ENCODE data around the gene HPSE2.

The HPSE2 gene

GRCh38 chr10:98617906-98618520 is 617.6 kb downstream of the HPSE2 start:
- no peak for DNase-seq (ENCODE audit: low spot score)

DNA sequence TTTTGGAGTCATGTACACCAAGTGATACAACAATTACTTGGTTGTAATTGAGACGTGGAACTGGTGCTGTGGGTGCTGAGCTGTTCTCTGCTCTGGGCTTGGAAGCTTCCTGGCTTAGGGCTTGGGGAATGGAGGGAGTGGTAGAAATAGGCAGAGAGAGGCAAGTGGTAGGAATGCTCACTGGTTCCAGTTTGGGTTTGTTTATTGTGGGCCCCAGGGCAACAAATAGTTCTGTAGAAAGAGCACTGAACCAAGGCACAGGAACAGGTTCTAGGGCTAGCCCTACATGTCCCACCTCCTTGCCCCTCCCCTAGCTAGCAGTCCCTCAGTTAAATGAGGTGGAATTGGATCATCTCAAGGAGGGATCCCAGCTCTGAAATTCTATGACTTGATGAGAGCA is 622.2 kb downstream of the HPSE2 start:
- no peak for DNase-seq (ENCODE audit: low spot score)

- no peak for DNase-seq (ENCODE audit: low spot score)
Observed at GRCh38 chr10:98611436-98611835, 624.2 kb downstream of the HPSE2 start.

DNA sequence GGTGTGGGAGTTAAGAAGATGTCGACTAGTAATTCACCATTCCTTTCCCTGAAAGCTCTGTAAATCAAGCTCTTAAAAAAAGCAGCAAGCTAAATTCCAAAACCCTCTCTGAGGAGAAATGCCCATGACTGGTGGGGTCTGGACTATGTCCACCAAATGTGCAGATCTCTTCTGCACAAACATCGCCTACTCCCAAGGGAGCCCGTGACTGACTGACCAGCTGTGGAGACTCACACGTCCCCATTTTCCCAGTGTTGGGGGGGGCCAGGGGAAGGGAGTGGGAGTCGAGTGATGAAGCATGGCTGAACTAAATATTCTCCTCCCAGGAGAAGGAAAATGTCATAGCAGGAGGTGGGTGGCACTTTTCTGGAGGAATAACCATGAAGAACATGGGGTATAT is 624.8 kb downstream of the HPSE2 start:
- no peak for DNase-seq (ENCODE audit: low spot score)

GRCh38 chr10:98610301-98610700 is 625.4 kb downstream of the HPSE2 start:
- DNase-seq (ENCODE audit: low spot score): peak; percentile 42

- DNase-seq (ENCODE audit: low spot score): no peak
Observed at GRCh38 chr10:98609265-98609664, 626.4 kb downstream of the HPSE2 start.

DNA sequence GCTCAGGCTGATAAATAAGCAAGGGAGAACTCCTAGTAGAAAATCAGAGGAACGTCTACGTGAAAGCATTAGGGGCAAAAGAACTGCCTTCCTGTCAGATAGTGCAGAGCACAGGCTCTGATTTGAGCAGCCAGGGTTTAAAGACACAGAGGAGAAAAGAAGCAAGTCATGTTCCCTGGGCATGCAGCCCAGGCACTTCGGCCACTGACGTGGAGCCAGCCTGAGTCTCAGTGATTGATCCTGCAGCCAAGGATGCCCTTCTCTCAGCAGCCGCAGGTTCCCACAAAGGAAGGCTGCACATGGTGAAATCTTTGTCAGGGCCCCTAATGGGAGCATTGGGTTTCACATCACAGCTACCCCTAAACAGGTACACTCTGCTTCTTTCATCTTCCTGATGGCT is 627.2 kb downstream of the HPSE2 start:
- DNase-seq (ENCODE audit: low spot score): no peak

DNA sequence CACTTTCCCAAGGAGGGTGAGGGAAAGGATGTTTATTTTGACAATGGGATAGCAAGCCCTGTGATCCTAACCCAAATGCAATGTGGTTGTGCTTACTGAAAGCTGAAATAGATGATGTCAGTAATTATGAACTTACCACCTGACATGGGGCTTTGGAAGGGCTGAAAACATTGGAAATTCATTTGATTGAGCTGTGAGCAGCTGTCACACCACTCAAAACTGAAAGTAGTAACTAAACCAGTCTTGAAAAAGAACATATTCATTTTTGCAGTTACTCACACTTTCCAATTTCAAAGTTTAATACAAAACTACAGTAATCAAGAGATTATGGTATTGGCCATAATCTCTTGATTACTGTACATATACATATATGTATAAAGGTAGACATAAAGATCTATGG is 633.4 kb downstream of the HPSE2 start:
- no peak for DNase-seq (ENCODE audit: low spot score)

DNA sequence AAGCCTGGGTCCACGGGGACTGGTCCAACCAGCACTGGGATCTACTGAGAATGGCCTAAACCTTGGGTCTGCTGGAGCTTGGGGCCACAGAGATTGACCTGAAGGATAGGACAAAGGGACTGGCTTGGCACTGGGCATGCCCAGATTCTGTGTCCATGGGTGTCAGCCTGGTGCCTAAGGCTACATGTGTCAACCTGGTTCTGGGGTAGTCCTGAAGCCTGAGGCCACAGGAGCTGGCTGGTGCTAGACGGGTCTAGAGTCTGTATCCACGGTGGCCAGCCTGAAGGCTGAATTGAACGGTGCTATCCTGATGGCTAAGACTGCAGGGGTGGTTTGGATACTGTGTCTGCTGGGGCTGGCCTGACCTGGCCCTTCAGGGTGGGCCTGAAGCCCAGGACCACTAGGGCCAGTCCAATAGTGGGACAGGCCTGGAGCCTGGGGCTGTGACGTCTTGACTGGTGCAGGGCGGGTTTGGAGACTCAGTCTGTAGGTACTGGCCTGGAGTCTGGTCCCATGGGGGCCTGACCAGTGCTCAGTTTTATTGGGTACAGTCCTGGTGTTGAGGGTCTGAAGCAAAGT is 636.5 kb downstream of the HPSE2 start:
- no peak for DNase-seq (ENCODE audit: low spot score)

DNA sequence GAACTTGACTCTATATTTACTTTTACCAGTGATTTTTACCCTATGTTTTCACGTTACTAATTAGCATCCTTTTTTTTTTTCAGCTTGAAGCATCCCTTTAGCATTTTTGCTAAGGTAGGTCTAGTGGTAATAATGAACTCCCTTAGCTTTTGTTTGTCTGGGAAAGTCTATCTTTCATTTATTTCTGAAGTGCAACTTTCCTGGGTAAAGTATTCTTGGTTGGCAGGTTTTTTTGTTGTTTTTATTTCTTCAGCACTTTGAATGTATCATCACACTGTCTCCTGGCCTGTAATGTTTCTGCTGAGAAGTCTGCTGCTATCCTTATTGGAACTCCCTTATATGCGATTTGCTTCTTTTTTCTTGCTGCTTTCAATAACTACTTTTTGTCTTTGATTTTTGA is 639.2 kb downstream of the HPSE2 start:
- DNase-seq (ENCODE audit: low spot score): no peak

GRCh38 chr10:98589691-98590090 is 646.0 kb downstream of the HPSE2 start:
- no peak for DNase-seq (ENCODE audit: low spot score)

- DNase-seq (ENCODE audit: low spot score): no peak
Observed at GRCh38 chr10:98589007-98589406, 646.6 kb downstream of the HPSE2 start.

- DNase-seq (ENCODE audit: low spot score): no peak
Observed at GRCh38 chr10:98587156-98587837, 648.4 kb downstream of the HPSE2 start.

- DNase-seq (ENCODE audit: low spot score): no peak
Observed at GRCh38 chr10:98586096-98586495, 649.6 kb downstream of the HPSE2 start.

DNA sequence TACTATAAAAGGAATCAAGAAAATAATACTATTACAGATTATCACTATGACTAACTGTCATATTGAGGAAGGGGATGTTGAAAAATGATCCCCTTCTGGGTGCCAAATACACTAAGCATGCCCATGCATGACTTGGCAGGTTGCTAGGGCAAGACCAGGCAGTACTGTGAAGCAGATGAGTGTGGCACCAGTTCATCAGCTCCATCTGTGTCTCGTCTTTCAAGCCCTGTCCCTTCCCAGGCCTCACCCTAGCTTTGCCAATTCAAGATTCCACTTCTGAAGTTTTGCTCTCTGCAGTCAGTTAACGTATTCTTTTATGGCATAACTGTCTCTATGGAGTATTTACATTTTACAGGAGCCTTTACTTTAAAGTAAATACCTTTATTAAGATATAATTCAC is 653.3 kb downstream of the HPSE2 start:
- DNase-seq (ENCODE audit: low spot score): no peak

- no peak for DNase-seq (ENCODE audit: low spot score)
Observed at GRCh38 chr10:98577578-98577977, 658.1 kb downstream of the HPSE2 start.

GRCh38 chr10:98577168-98577567 is 658.5 kb downstream of the HPSE2 start:
- no peak for DNase-seq (ENCODE audit: low spot score)

DNA sequence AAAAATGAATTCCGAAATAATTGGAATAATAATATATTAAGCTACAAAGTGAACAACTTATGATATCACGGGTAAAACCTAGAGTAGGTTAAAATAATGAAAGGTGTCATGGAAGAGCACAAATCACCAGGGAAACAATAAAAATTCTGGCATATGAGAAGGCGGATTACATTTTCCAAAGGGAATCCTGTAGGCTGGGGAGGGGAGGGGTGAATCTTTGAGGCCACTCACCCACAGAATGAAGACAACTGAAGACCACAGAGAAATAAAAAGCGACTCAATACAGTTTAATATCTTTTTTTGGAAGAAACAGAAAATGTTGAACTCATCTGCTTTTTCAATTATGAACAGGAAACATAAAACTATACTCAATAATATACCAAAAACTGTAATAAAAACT is 659.6 kb downstream of the HPSE2 start:
- no peak for DNase-seq (ENCODE audit: low spot score)

DNA sequence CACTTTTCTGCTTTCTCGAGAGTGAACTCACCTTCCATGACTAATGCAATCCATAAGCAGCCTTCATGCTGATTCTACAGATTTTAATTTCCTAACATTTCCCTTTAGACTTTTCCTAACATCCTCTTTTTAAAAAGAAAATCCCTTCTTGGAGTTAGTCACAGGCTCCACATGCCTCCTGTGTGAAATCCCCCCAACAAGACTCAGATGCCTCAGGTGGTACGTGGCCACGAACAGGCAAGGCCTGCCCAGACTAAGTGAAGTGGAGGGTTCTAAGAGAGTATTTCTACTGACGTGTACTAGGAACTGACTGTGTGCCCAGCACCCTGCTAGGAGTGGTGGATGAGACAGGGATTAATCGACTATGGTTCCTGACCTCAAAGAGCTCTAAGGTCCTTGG is 663.1 kb downstream of the HPSE2 start:
- DNase-seq (ENCODE audit: low spot score): no peak

- DNase-seq (ENCODE audit: low spot score): no peak
Observed at GRCh38 chr10:98570834-98571233, 664.8 kb downstream of the HPSE2 start.

GRCh38 chr10:98569853-98570252 is 665.8 kb downstream of the HPSE2 start:
- no peak for DNase-seq (ENCODE audit: low spot score)

GRCh38 chr10:98568551-98568950 is 667.1 kb downstream of the HPSE2 start:
- no peak for DNase-seq (ENCODE audit: low spot score)

- DNase-seq (ENCODE audit: low spot score): no peak
Observed at GRCh38 chr10:98567391-98568133, 668.1 kb downstream of the HPSE2 start.
